ENCODE results near the gene B4GALNT2.

Gene B4GALNT2

GRCh38 chr17:49218941-49219913 lies 86.7 kb downstream of the B4GALNT2 start:
- TF ChIP-seq BACH2 (CRISPR knock-in tag; IDR thresholded peaks at IDR 0.05; ENCODE audit: borderline replicate concordance) (no peak), ZC3H10 (CRISPR knock-in tag; IDR thresholded peaks at IDR 0.05) (no peak), RARB (CRISPR knock-in tag; IDR thresholded peaks at IDR 0.05) (no peak), ZNF565 (CRISPR knock-in tag; conservative IDR thresholded peaks at IDR 0.05; ENCODE audit: low read depth) (no peak), TCF4 (CRISPR knock-in tag; IDR thresholded peaks at IDR 0.05; ENCODE audit: borderline replicate concordance) (no peak), ZNF70 (CRISPR knock-in tag; IDR thresholded peaks at IDR 0.05) (no peak), CSDC2 (CRISPR knock-in tag; IDR thresholded peaks at IDR 0.05) (no peak), CSRNP3 (CRISPR knock-in tag; IDR thresholded peaks at IDR 0.05) (no peak), OSR1 (CRISPR knock-in tag; IDR thresholded peaks at IDR 0.05) (no peak), ZNF8 (CRISPR knock-in tag; IDR thresholded peaks at IDR 0.05) (no peak), ZFP3 (CRISPR knock-in tag; IDR thresholded peaks at IDR 0.05) (no peak), TOX (CRISPR knock-in tag; IDR thresholded peaks at IDR 0.05; ENCODE audit: borderline replicate concordance) (no peak), ISL1 (CRISPR knock-in tag; IDR thresholded peaks at IDR 0.05) (no peak)
- TF ChIP-seq, protein P1, sequence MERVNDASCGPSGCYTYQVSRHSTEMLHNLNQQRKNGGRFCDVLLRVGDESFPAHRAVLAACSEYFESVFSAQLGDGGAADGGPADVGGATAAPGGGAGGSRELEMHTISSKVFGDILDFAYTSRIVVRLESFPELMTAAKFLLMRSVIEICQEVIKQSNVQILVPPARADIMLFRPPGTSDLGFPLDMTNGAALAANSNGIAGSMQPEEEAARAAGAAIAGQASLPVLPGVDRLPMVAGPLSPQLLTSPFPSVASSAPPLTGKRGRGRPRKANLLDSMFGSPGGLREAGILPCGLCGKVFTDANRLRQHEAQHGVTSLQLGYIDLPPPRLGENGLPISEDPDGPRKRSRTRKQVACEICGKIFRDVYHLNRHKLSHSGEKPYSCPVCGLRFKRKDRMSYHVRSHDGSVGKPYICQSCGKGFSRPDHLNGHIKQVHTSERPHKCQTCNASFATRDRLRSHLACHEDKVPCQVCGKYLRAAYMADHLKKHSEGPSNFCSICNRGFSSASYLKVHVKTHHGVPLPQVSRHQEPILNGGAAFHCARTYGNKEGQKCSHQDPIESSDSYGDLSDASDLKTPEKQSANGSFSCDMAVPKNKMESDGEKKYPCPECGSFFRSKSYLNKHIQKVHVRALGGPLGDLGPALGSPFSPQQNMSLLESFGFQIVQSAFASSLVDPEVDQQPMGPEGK (CRISPR knock-in tag; IDR thresholded peaks at IDR 0.05; ENCODE audit: borderline replicate concordance) = no peak
- ATAC-seq = no peak

DNA sequence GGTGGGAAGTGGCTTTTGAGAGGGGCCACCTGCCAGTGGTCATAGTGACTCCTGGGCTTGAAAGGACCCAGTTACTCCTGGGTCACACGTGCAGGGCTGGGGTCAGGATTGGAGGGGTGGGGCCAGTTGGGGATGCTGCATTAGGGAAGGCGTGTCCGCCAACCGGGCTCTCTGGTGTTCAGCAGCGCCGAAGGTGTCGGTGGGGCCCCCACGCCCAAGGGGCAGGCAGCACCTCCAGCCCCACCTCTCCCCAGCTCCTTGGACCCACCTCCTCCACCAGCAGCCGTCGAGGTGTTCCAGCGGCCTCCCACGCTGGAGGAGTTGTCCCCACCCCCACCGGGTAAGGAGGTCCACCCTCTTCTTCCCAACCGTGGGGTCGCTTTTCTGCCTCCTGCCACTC lies 87.4 kb downstream of the B4GALNT2 start:
- TF ChIP-seq TCF4 (CRISPR knock-in tag; IDR thresholded peaks at IDR 0.05; ENCODE audit: borderline replicate concordance) (no peak), ZNF565 (CRISPR knock-in tag; conservative IDR thresholded peaks at IDR 0.05; ENCODE audit: low read depth) (no peak), CSRNP3 (CRISPR knock-in tag; IDR thresholded peaks at IDR 0.05) (no peak), BACH2 (CRISPR knock-in tag; IDR thresholded peaks at IDR 0.05; ENCODE audit: borderline replicate concordance) (no peak), GLIS3 (CRISPR knock-in tag; IDR thresholded peaks at IDR 0.05) (no peak), CREB5 (CRISPR knock-in tag; IDR thresholded peaks at IDR 0.05; ENCODE audit: low read depth) (no peak), ZC3H10 (CRISPR knock-in tag; IDR thresholded peaks at IDR 0.05) (no peak), TOX (CRISPR knock-in tag; IDR thresholded peaks at IDR 0.05; ENCODE audit: borderline replicate concordance) (no peak), RARB (CRISPR knock-in tag; IDR thresholded peaks at IDR 0.05) (no peak), ZFP30 (CRISPR knock-in tag; IDR thresholded peaks at IDR 0.05) (no peak), ISL1 (CRISPR knock-in tag; IDR thresholded peaks at IDR 0.05) (no peak), ESRRG (CRISPR knock-in tag; IDR thresholded peaks at IDR 0.05) (no peak), ZNF8 (CRISPR knock-in tag; IDR thresholded peaks at IDR 0.05) (no peak), CSDC2 (CRISPR knock-in tag; IDR thresholded peaks at IDR 0.05) (no peak), OSR1 (CRISPR knock-in tag; IDR thresholded peaks at IDR 0.05) (no peak), TSHZ2 (CRISPR knock-in tag; IDR thresholded peaks at IDR 0.05) (no peak), SNAI2 (CRISPR knock-in tag; IDR thresholded peaks at IDR 0.05) (no peak)
- TF ChIP-seq, protein P2, sequence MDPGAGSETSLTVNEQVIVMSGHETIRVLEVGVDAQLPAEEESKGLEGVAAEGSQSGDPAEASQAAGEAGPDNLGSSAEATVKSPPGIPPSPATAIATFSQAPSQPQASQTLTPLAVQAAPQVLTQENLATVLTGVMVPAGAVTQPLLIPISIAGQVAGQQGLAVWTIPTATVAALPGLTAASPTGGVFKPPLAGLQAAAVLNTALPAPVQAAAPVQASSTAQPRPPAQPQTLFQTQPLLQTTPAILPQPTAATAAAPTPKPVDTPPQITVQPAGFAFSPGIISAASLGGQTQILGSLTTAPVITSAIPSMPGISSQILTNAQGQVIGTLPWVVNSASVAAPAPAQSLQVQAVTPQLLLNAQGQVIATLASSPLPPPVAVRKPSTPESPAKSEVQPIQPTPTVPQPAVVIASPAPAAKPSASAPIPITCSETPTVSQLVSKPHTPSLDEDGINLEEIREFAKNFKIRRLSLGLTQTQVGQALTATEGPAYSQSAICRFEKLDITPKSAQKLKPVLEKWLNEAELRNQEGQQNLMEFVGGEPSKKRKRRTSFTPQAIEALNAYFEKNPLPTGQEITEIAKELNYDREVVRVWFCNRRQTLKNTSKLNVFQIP (CRISPR knock-in tag; IDR thresholded peaks at IDR 0.05; ENCODE audit: borderline replicate concordance, low read depth) = no peak
- no peak for ATAC-seq
